ENCODE data around the gene RALB. TPM values are rescaled to one million over a fixed set of nuclear protein-coding genes. Genes with fewer than 3 reads are reported as not detected.
"Not testable (repeated sequence)": the region's sequence is repeated elsewhere in the genome, so short reads cannot be mapped to it uniquely, and the experiment has no call there.

Gene RALB
- total RNA-seq, 1 experiment from 2014 or later, result 7.2 TPM

DNA sequence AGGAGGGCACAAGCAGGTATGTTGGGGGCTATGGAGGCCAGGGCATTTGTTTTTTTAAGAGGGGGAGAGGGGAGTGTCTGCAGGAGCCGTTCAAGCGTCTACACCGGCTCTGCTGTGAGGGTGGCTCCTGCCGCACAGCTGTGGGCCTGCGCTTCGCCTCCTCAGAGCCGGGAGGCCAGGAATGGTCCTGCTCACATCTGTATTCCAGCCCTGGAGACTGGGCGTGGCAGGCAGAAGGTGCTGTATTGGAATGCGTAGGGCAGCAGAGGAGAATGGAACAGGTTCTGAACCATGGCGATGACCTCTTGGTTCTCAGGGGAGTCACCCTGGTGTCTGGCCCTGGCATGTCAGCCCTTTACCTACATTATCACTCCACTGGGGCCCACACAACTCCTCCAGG, 66.5 kb downstream of the RALB start:
- H3K27me3 ChIP-seq (ENCODE audit: low read length), result no peaks in the 10 kb centered on the region
- H3K4me2 ChIP-seq (ENCODE audit: low read depth, low read length, poor library complexity, severe bottlenecking), result no peak overlapping the region
- no peaks in the 10 kb centered on the region for H3K36me3 ChIP-seq (ENCODE audit: insufficient read depth, low read length)
- H3K9me2 ChIP-seq (replicated peaks; ENCODE audit: insufficient read depth, low read length), result no peaks in the 10 kb centered on the region
- no peaks in the 10 kb centered on the region for H3K79me2 ChIP-seq (ENCODE audit: low read length)
- no peaks in the 10 kb centered on the region for H3K9me3 ChIP-seq (ENCODE audit: low read length)
- no peak for DNase-seq
- H2AFZ ChIP-seq (ENCODE audit: low read length), result no peak overlapping the region
- H4K20me1 ChIP-seq (ENCODE audit: insufficient read depth, low read depth, low read length), result no peaks in the 10 kb centered on the region
- no peak overlapping the region for H3K4me3 ChIP-seq (ENCODE audit: low read length)
- no peak overlapping the region for H3K9ac ChIP-seq (ENCODE audit: low read length)
- no peak overlapping the region for H3K27ac ChIP-seq (ENCODE audit: low read length)
- peaks cover 21% of the 10 kb centered on the region for H3K4me1 ChIP-seq (ENCODE audit: low read length)

DNA sequence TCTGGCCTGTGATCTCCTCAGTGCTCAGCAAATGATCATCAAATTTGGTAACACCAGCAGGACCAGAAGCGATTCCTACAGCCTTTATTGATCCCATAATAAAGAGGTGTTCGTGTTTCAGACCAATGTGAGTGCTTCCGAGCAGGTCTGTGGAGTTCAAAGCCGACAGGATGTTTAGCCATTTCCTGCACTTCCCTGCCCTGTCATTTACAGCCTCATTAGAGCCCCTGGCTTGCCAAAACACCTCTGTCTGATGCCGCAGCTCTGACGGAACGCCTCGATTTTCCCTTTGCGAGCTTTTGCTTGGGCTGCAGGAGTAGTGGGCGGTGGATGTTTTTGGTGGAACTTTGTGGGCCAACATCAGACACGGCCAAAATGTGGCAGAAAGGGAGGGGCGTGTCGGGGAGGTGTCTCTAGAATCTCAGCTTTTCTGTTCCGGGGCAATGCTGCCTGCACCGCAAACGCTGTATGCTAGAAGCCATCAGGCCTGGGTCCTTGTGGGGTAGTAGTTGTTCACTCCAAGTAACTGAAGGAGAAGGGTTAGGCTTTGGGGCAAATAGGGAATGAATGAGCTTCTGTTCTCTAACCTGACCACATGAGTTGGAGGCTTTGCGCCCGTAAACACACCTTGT, 67.2 kb downstream of the RALB start:
- no peak overlapping the region for H3K9ac ChIP-seq (ENCODE audit: low read length)
- H3K79me2 ChIP-seq (ENCODE audit: low read length), result no peaks in the 10 kb centered on the region
- H3K9me2 ChIP-seq (replicated peaks; ENCODE audit: insufficient read depth, low read length), result no peaks in the 10 kb centered on the region
- H2AFZ ChIP-seq (ENCODE audit: low read length), result no peak overlapping the region
- no peak overlapping the region for H3K27ac ChIP-seq (ENCODE audit: low read length)
- no peak overlapping the region for H3K4me3 ChIP-seq (ENCODE audit: low read length)
- no peaks in the 10 kb centered on the region for H4K20me1 ChIP-seq (ENCODE audit: insufficient read depth, low read depth, low read length)
- H3K27me3 ChIP-seq (ENCODE audit: low read length), result no peaks in the 10 kb centered on the region
- no peak overlapping the region for H3K4me2 ChIP-seq (ENCODE audit: low read depth, low read length, poor library complexity, severe bottlenecking)
- H3K4me1 ChIP-seq (ENCODE audit: low read length), result peaks cover 16% of the 10 kb centered on the region
- no peaks in the 10 kb centered on the region for H3K9me3 ChIP-seq (ENCODE audit: low read length)
- H3K36me3 ChIP-seq (ENCODE audit: insufficient read depth, low read length), result no peaks in the 10 kb centered on the region
- no peak for DNase-seq

- Histone ChIP-seq H2AFZ (ENCODE audit: low read length) (no peak overlapping the region), H3K36me3 (ENCODE audit: insufficient read depth, low read length) (no peaks in the 10 kb centered on the region), H3K27ac (ENCODE audit: low read length) (no peak overlapping the region), H3K27me3 (ENCODE audit: low read length) (no peaks in the 10 kb centered on the region), H3K4me1 (ENCODE audit: low read length) (peaks cover 12% of the 10 kb centered on the region), H4K20me1 (ENCODE audit: insufficient read depth, low read depth, low read length) (no peaks in the 10 kb centered on the region), H3K79me2 (ENCODE audit: low read length) (no peaks in the 10 kb centered on the region), H3K4me3 (ENCODE audit: low read length) (no peak overlapping the region), H3K9me2 (replicated peaks; ENCODE audit: insufficient read depth, low read length) (no peaks in the 10 kb centered on the region), H3K4me2 (ENCODE audit: low read depth, low read length, poor library complexity, severe bottlenecking) (no peak overlapping the region), H3K9me3 (ENCODE audit: low read length) (no peaks in the 10 kb centered on the region), H3K9ac (ENCODE audit: low read length) (no peak overlapping the region)
- no peak for DNase-seq
Observed at GRCh38 chr2:120320318-120320851, 67.7 kb downstream of the RALB start.

DNA sequence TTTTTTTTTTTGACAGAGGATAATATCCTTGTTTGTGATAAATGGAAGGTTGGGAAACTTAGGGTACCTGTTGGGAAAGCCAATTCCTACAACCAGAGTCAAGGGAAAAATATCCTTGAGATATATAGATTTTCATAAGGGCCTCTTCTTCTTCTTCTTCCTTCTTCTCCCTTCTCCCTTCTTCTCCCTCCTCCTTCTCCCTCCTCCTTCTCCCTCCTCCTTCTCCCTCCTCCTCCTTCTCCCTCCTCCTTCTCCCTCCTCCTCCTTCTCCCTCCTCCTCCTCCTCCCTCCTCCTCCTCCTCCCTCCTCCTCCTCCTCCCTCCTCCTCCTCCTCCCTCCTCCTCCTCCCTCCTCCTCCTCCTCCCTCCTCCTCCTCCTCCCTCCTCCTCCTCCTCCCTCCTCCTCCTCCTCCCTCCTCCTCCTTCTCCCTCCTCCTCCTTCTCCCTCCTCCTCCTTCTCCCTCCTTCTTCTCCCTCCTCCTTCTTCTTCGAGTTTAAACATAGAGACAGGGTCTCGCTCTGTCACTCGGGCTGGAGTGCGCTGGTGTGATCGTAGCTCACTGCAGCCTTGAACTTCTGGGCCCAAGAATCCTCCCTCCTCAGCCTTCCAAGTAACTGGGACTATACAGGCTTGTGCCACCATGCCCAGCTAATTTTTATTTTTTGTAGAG, 68.4 kb downstream of the RALB start:
- not testable (repeated sequence) for H3K27me3 ChIP-seq (ENCODE audit: low read length); H3K27ac ChIP-seq (ENCODE audit: low read length); H3K4me2 ChIP-seq (ENCODE audit: low read depth, low read length, poor library complexity, severe bottlenecking); H4K20me1 ChIP-seq (ENCODE audit: insufficient read depth, low read depth, low read length); H2AFZ ChIP-seq (ENCODE audit: low read length); H3K36me3 ChIP-seq (ENCODE audit: insufficient read depth, low read length); H3K9ac ChIP-seq (ENCODE audit: low read length); DNase-seq; H3K9me3 ChIP-seq (ENCODE audit: low read length); H3K79me2 ChIP-seq (ENCODE audit: low read length); H3K4me1 ChIP-seq (ENCODE audit: low read length); H3K9me2 ChIP-seq (replicated peaks; ENCODE audit: insufficient read depth, low read length); H3K4me3 ChIP-seq (ENCODE audit: low read length)

- Histone ChIP-seq H3K4me3 (ENCODE audit: low read length) (no peak overlapping the region), H3K27me3 (ENCODE audit: low read length) (no peaks in the 10 kb centered on the region), H3K36me3 (ENCODE audit: insufficient read depth, low read length) (no peaks in the 10 kb centered on the region), H3K4me2 (ENCODE audit: low read depth, low read length, poor library complexity, severe bottlenecking) (no peak overlapping the region), H3K79me2 (ENCODE audit: low read length) (no peaks in the 10 kb centered on the region), H3K9ac (ENCODE audit: low read length) (no peak overlapping the region), H3K27ac (ENCODE audit: low read length) (no peak overlapping the region), H3K9me3 (ENCODE audit: low read length) (no peaks in the 10 kb centered on the region), H2AFZ (ENCODE audit: low read length) (no peak overlapping the region), H3K4me1 (ENCODE audit: low read length) (peaks cover 15% of the 10 kb centered on the region), H4K20me1 (ENCODE audit: insufficient read depth, low read depth, low read length) (no peaks in the 10 kb centered on the region), H3K9me2 (replicated peaks; ENCODE audit: insufficient read depth, low read length) (no peaks in the 10 kb centered on the region)
- no peak for DNase-seq
Observed at GRCh38 chr2:120321721-120322284, 69.2 kb downstream of the RALB start.

DNA sequence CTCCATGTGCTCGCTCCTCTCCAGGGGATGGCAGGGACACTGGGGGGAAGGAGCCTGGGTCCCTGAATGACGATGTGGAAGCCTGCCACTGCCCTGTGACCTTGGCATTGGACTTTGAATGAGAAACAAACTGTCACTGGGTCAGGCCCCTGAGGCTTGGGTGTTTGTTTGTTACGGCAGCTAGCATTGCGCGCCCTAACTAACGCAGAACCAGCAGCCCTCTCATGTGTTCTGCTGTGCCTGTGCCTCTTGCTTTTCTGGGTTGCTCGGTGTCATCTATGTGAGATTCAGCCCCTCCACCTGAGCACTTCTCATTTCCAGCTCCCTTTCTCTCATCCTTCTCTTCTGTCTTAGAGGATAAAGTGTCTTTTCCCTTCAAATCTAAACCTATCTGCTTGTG, 69.7 kb downstream of the RALB start:
- Histone ChIP-seq H3K9me2 (replicated peaks; ENCODE audit: insufficient read depth, low read length) (no peaks in the 10 kb centered on the region), H3K27ac (ENCODE audit: low read length) (no peak overlapping the region), H3K36me3 (ENCODE audit: insufficient read depth, low read length) (no peaks in the 10 kb centered on the region), H3K79me2 (ENCODE audit: low read length) (no peaks in the 10 kb centered on the region), H3K9ac (ENCODE audit: low read length) (no peak overlapping the region), H3K27me3 (ENCODE audit: low read length) (no peaks in the 10 kb centered on the region), H3K9me3 (ENCODE audit: low read length) (no peaks in the 10 kb centered on the region), H3K4me2 (ENCODE audit: low read depth, low read length, poor library complexity, severe bottlenecking) (no peak overlapping the region), H2AFZ (ENCODE audit: low read length) (no peak overlapping the region), H3K4me1 (ENCODE audit: low read length) (peaks cover 21% of the 10 kb centered on the region), H4K20me1 (ENCODE audit: insufficient read depth, low read depth, low read length) (no peaks in the 10 kb centered on the region), H3K4me3 (ENCODE audit: low read length) (no peak overlapping the region)
- no peak for DNase-seq

- Histone ChIP-seq H3K4me2 (ENCODE audit: low read depth, low read length, poor library complexity, severe bottlenecking) (no peak overlapping the region), H3K9me3 (ENCODE audit: low read length) (no peaks in the 10 kb centered on the region), H3K9me2 (replicated peaks; ENCODE audit: insufficient read depth, low read length) (no peaks in the 10 kb centered on the region), H3K4me1 (ENCODE audit: low read length) (peaks cover 28% of the 10 kb centered on the region), H4K20me1 (ENCODE audit: insufficient read depth, low read depth, low read length) (no peaks in the 10 kb centered on the region), H3K4me3 (ENCODE audit: low read length) (no peak overlapping the region), H3K27me3 (ENCODE audit: low read length) (no peaks in the 10 kb centered on the region), H3K27ac (ENCODE audit: low read length) (no peak overlapping the region), H3K9ac (ENCODE audit: low read length) (no peak overlapping the region), H3K36me3 (ENCODE audit: insufficient read depth, low read length) (no peaks in the 10 kb centered on the region), H3K79me2 (ENCODE audit: low read length) (no peaks in the 10 kb centered on the region), H2AFZ (ENCODE audit: low read length) (no peak overlapping the region)
- no peak for DNase-seq
Observed at GRCh38 chr2:120323214-120323613, 70.6 kb downstream of the RALB start.

GRCh38 chr2:120323807-120324399, 71.3 kb downstream of the RALB start:
- H2AFZ ChIP-seq (ENCODE audit: low read length), result no peak overlapping the region
- peaks cover 34% of the 10 kb centered on the region for H3K4me1 ChIP-seq (ENCODE audit: low read length)
- H3K4me3 ChIP-seq (ENCODE audit: low read length), result no peak overlapping the region
- no peaks in the 10 kb centered on the region for H3K36me3 ChIP-seq (ENCODE audit: insufficient read depth, low read length)
- no peaks in the 10 kb centered on the region for H3K79me2 ChIP-seq (ENCODE audit: low read length)
- no peaks in the 10 kb centered on the region for H4K20me1 ChIP-seq (ENCODE audit: insufficient read depth, low read depth, low read length)
- no peaks in the 10 kb centered on the region for H3K9me2 ChIP-seq (replicated peaks; ENCODE audit: insufficient read depth, low read length)
- no peak for DNase-seq
- no peaks in the 10 kb centered on the region for H3K9me3 ChIP-seq (ENCODE audit: low read length)
- H3K4me2 ChIP-seq (ENCODE audit: low read depth, low read length, poor library complexity, severe bottlenecking), result no peak overlapping the region
- no peaks in the 10 kb centered on the region for H3K27me3 ChIP-seq (ENCODE audit: low read length)
- H3K9ac ChIP-seq (ENCODE audit: low read length), result no peak overlapping the region
- H3K27ac ChIP-seq (ENCODE audit: low read length), result no peak overlapping the region

All from Karpas-422 (cell line).